GM12801 (cell line): ENCODE results near the gene GSN.

Experiments used
- TF ChIP-seq, protein P1 (sequence below): IDR thresholded peaks from one replicate; pipeline ENCODE4 v1.5.1; 2011; ENCODE audit warnings: control low read depth; ENCODE audit not compliant: insufficient read length; ENCODE audit errors: extremely low read depth

GSN gene

DNA sequence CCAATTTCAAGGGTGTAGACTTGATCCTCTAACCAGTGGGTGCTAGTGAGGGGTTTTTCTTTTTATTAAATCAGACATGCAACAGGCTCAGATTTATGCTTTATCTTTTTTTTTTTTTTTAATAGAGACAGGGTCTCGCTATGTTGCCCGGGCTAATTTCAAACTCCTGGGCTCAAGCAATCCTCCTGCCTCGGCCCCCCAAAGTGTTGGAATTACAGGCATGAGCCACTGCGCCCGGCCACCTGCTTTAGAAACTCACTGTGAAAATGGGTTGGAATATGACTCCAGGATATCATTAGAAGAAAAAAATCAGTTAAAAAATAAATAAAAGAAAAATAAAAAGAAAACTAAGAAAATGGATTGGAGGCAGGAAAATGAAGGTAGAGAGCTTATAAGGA is 51.4 kb downstream of the GSN start:
- TF ChIP-seq, protein P1, sequence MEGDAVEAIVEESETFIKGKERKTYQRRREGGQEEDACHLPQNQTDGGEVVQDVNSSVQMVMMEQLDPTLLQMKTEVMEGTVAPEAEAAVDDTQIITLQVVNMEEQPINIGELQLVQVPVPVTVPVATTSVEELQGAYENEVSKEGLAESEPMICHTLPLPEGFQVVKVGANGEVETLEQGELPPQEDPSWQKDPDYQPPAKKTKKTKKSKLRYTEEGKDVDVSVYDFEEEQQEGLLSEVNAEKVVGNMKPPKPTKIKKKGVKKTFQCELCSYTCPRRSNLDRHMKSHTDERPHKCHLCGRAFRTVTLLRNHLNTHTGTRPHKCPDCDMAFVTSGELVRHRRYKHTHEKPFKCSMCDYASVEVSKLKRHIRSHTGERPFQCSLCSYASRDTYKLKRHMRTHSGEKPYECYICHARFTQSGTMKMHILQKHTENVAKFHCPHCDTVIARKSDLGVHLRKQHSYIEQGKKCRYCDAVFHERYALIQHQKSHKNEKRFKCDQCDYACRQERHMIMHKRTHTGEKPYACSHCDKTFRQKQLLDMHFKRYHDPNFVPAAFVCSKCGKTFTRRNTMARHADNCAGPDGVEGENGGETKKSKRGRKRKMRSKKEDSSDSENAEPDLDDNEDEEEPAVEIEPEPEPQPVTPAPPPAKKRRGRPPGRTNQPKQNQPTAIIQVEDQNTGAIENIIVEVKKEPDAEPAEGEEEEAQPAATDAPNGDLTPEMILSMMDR: no peak

DNA sequence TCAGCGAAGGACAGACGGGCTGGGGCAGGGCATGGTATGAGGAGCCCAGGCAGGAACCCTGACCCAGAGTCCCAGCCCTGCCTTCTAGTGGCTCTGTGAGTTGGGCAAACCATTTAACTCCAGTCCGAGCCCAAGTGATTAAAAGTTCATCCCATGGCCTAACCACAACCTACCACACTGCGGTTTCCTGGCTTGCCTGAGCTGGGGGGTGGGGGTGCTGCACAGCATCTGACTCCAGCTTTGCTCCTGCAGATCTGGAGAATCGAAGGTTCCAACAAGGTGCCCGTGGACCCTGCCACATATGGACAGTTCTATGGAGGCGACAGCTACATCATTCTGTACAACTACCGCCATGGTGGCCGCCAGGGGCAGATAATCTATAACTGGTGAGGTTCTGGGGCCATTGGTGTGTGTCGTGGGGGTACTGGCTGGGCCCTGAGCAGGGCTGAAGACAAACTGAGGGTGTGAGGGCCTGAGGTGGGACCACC is 53.1 kb downstream of the GSN start:
- TF ChIP-seq, protein P1: no peak

DNA sequence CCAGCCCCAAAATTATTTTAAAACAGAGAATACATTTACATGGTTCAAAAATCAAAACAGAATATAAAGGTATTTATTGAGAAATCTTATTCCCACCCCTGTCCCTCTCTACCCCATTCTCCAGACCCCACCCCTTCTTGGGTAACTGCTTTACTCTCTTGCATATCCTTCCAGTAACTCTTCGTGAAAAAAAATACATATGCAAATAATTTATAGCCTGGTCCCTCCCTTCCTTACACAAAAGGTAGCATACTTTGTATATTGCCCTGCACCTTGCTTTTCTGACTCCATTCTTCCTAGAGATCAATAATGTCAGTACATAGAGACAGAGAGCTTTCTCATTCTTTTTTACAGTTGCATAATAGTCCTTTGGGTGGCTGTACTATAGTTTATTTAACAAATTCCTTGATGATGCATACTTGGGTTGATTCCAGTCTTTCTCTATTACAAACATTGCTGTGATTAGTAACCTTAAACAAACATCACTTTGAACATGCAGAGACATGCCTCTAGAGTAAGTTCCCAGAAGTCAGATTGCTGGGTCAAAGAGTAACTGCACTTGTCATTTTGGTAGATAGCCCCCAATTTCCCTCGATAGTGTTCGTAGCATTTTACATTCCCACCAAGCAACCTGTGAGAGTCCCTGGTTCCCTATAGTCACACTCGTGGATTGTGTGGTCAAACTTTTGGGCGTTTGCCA is 54.2 kb downstream of the GSN start:
- TF ChIP-seq, protein P1: no peak

DNA sequence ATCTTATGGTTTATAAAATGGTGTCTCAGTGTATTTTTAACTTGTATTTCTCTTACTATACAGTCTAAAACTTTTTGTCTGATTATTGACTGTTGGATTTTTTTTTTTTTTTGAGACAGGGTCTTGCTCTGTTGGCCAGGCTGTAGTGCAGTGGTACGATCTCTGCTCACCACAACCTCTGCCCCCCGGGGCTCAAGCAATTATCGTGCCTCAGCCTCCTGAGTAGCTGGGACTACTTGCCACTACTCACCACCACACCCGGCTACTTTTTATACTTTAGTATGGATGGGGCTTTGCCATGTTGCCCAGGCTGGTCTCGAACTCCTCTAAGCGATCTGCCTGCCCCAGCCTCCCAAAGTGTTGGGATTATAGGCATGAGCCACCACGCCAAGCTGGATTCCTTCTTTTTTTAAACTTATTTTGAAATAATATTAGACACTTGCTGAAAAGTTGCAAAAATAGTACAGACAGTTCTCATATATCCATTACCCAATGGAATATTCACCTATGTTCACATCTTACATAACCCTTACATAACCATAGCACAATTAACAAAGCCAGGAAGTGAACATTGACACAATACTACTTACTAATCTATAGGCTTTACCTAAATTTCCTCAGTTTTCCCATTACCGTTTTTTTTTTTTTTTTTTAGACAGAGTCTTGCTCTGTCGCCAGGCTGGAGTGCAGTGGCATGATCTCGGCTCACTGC is 54.9 kb downstream of the GSN start:
- TF ChIP-seq, protein P1: no peak

DNA sequence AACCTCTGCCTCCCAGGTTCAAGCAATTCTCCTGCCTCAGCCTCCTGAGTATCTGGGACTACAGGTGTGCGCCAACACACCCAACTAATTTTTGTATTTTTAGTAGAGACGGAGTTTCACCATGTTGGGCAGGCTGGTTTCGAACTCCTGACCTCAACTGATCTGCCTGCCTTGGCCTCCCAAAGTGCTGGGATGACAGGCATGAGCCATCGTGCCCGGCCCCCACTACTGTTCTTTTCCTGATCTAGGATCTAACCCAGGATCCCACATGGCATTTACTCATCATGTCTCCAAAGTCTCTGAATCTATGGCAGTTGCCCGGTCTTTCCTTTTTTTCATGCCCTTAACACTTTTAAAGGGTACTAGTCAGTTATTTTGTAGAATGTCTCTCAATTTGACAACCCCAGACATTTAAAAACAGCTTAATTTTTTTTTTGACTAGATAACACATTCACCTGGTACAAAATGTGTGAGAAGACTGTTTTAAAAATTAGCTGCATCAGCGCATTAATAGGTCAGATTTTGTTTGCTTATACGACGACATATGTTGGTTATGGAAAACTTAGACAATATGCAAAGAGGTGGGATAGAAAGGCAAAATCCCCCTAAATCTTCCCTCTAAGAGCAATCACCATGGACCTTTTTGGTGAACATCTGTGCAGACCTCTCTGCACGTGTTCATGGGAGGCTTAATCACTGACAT is 55.6 kb downstream of the GSN start:
- TF ChIP-seq, protein P1: no peak

DNA sequence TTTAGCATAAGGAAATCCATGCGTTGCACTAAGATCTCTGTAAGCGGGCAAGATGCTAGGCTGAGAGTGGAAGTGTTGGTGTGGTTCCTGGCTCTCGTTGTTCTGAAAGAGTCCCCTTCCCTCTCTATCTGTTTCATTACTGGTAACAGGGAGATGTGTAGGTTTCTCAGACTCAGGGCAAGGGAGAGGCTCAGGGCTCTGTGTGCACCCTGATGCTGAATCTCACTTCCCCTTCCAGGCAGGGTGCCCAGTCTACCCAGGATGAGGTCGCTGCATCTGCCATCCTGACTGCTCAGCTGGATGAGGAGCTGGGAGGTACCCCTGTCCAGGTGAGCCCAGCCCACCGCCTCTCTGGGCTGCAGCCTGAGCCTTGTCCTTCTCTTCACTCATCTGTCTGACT is 56.4 kb downstream of the GSN start:
- TF ChIP-seq, protein P1: no peak

DNA sequence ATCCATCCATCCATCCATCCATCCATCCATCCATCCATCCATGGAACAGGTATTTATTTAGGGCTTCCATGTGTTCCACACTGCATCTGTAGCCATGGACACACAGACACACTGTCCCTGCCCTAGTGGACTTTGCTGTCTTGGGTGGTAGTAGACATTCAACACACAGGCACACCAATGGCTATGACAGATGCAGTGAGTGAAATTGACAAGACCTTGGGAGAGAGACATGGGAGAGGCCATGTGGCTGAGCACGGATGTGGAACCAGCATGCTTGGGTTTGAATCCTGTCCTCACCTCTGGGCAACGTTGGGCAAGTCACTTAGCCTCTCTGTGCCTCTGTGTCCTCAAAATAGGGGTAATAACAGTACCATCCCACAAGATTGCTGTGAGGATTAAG is 56.8 kb downstream of the GSN start:
- TF ChIP-seq, protein P1: no peak
